ENCODE data around the gene NUCB1. TPM values are rescaled to one million over a fixed set of nuclear protein-coding genes. Genes with fewer than 3 reads are reported as not detected.

The NUCB1 gene
- 100 to 1,000 TPM in 1 of 3 donors, 10 to 100 TPM in 2; 76.7 to 219 (median 89.7) TPM for polyA plus RNA-seq

GRCh38 chr19:48899781-48900476, at the start of gene NUCB1:
NUCB1 (plus strand) TSS chr19:48900312; CDS start chr19:48900797, 485 bp downstream.
- Mint-ChIP-seq H3K27me3 (ENCODE audit: low read depth in 3 of 3) (peaks cover 2 to 11% (median 4%) of the 10 kb centered on the region in 3 donors), H3K36me3 (peaks cover 3 to 10% (median 4%) of the 10 kb centered on the region in 3 donors), H3K27ac (peak within 1 kb of the TSS; percentile 87 to 99 (median 96)), H3K4me1 (peaks cover 27 to 34% of the 10 kb centered on the region in 2 donors), H3K4me3 (peak within 1 kb of the TSS; percentile 90 to 98 (median 91)), H3K9me3 (no peaks in the 10 kb centered on the region)
- DNase-seq, result peak; percentile 95 to 97 (median 96)

GRCh38 chr19:48852292-48852691, 47.8 kb upstream of the NUCB1 start:
- H3K9me3 Mint-ChIP-seq, result no peaks in the 10 kb centered on the region
- no peak for DNase-seq
- H3K27ac Mint-ChIP-seq, result no peak overlapping the region
- no peak overlapping the region for H3K4me3 Mint-ChIP-seq
- no peaks in the 10 kb centered on the region for H3K4me1 Mint-ChIP-seq
- no peaks in the 10 kb centered on the region for H3K27me3 Mint-ChIP-seq (ENCODE audit: low read depth in 3 of 3)
- no peaks in the 10 kb centered on the region for H3K36me3 Mint-ChIP-seq

GRCh38 chr19:48853483-48853882, 46.6 kb upstream of the NUCB1 start:
- Mint-ChIP-seq H3K27me3 (ENCODE audit: low read depth in 3 of 3) (no peaks in the 10 kb centered on the region), H3K4me1 (peaks cover 0 to 1% of the 10 kb centered on the region in 2 donors), H3K9me3 (no peaks in the 10 kb centered on the region), H3K4me3 (no peak overlapping the region), H3K27ac (no peak overlapping the region), H3K36me3 (no peaks in the 10 kb centered on the region)
- no peak for DNase-seq

DNA sequence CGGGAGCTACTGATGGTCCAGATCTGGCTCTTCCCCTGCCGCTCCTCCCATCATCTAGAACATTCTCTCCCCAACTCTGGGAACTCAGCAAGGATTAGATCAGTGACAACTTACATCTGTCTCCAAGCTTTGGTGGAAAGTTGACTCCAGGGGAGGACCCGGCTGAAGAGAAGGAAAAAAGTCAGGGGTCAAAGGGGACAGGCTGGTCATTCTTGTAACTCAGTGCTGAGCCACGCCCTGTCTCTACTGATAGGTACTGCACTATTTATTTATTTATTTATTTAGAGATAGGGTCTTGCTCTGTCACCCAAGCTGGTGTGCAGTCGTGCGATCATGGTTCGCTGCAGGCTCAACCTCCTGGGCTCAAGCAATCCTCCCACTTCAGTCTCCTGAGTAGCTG, 46.0 kb upstream of the NUCB1 start:
- no peak overlapping the region for H3K4me3 Mint-ChIP-seq
- no peak for DNase-seq
- no peaks in the 10 kb centered on the region for H3K27me3 Mint-ChIP-seq (ENCODE audit: low read depth in 3 of 3)
- no peaks in the 10 kb centered on the region for H3K9me3 Mint-ChIP-seq
- H3K4me1 Mint-ChIP-seq, result peaks cover 3 to 6% of the 10 kb centered on the region in 2 donors
- no peaks in the 10 kb centered on the region for H3K36me3 Mint-ChIP-seq
- no peak overlapping the region for H3K27ac Mint-ChIP-seq

- Mint-ChIP-seq H3K27me3 (ENCODE audit: low read depth in 3 of 3) (peaks cover 0 to 2% (median 0%) of the 10 kb centered on the region in 3 donors), H3K27ac (no peak overlapping the region), H3K9me3 (no peaks in the 10 kb centered on the region), H3K36me3 (no peaks in the 10 kb centered on the region), H3K4me3 (no peak overlapping the region), H3K4me1 (peaks cover 6 to 9% of the 10 kb centered on the region in 2 donors)
- no peak for DNase-seq
Measured at GRCh38 chr19:48856921-48857320, 43.2 kb upstream of the NUCB1 start.

DNA sequence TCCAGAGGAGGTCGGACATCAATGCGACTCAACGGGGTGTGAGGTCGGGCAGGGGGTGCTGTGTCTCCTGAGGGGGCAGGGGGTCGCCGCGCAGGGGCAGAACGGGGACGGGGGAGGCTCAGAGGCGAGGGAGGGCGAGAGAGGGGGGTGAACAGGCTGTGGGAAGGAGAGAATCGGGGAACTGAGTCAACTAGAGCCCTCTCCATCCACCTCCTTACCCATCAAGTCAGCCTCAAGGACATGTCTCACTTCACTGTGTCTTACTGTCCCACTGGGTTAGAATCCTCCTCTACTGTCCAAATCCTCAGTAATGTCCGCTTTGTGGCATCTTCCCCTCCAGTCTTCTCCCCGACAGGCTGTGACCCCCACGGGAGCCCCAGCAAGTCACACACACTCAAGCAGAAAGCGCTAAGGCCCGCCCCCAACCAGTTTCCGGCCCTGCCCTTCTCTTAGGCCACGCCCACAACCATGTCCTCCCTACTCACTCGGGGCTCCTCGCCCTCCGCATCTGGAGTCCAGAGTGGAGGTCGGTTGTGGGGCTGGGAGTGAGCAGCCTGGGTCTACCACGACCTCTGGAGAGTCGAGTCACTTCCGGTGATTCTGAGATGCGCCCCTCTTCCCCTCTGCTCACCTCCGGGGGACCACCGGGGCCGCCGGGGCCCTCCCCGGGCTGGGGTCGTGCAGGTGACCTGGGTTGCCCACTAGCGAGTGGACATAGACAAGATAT, 41.0 kb upstream of the NUCB1 start:
- DNase-seq, result peak; percentile 67 to 75 (median 69)
- H3K4me1 Mint-ChIP-seq, result peaks cover 6 to 9% of the 10 kb centered on the region in 2 donors
- peak overlapping the region; percentile 91 to 100 (median 96) for H3K4me3 Mint-ChIP-seq
- no peaks in the 10 kb centered on the region for H3K36me3 Mint-ChIP-seq
- H3K27ac Mint-ChIP-seq, result peak overlapping the region in 5 of 6 donors; percentile 82 to 94 (median 85)
- no peaks in the 10 kb centered on the region for H3K9me3 Mint-ChIP-seq
- peaks cover 0 to 2% (median 2%) of the 10 kb centered on the region in 3 donors for H3K27me3 Mint-ChIP-seq (ENCODE audit: low read depth in 3 of 3)

GRCh38 chr19:48859711-48860572, 40.2 kb upstream of the NUCB1 start:
- no peaks in the 10 kb centered on the region for H3K36me3 Mint-ChIP-seq
- H3K4me3 Mint-ChIP-seq, result peak overlapping the region; percentile 6 to 100 (median 91)
- H3K4me1 Mint-ChIP-seq, result peaks cover 6 to 9% of the 10 kb centered on the region in 2 donors
- H3K27ac Mint-ChIP-seq, result no peak overlapping the region
- DNase-seq, result peak in 2 of 3 donors; percentile 20 to 38
- H3K27me3 Mint-ChIP-seq (ENCODE audit: low read depth in 3 of 3), result peaks cover 0 to 2% (median 2%) of the 10 kb centered on the region in 3 donors
- H3K9me3 Mint-ChIP-seq, result no peaks in the 10 kb centered on the region

GRCh38 chr19:48861313-48861712, 38.8 kb upstream of the NUCB1 start:
- Mint-ChIP-seq H3K4me3 (no peak overlapping the region), H3K27me3 (ENCODE audit: low read depth in 3 of 3) (peaks cover 0 to 2% (median 2%) of the 10 kb centered on the region in 3 donors), H3K4me1 (peaks cover 6 to 9% of the 10 kb centered on the region in 2 donors), H3K9me3 (no peaks in the 10 kb centered on the region), H3K36me3 (no peaks in the 10 kb centered on the region), H3K27ac (no peak overlapping the region)
- no peak for DNase-seq

DNA sequence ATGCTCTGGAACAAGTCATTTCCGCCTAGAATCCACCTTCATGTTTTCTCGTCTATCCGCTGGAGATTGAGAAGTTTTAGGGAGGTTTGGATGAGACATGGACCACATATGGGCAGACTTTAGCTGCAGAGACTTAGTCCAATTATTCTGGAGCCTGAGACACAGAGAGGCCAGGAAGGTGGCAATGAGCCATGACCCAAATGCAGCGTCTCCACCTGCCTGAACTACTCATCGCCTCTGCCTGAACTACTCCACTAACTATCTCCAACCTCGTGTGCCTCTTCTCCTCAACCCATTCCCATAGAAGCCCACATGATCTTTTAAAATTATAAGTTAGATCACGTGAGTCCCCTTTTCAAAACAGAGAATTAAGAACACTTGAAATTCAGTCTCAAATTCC, 37.3 kb upstream of the NUCB1 start:
- Mint-ChIP-seq H3K4me1 (peaks cover 6 to 9% of the 10 kb centered on the region in 2 donors), H3K27ac (no peak overlapping the region), H3K27me3 (ENCODE audit: low read depth in 3 of 3) (peaks cover 0 to 6% (median 2%) of the 10 kb centered on the region in 3 donors), H3K9me3 (no peaks in the 10 kb centered on the region), H3K36me3 (no peaks in the 10 kb centered on the region), H3K4me3 (no peak overlapping the region)
- DNase-seq, result no peak

DNA sequence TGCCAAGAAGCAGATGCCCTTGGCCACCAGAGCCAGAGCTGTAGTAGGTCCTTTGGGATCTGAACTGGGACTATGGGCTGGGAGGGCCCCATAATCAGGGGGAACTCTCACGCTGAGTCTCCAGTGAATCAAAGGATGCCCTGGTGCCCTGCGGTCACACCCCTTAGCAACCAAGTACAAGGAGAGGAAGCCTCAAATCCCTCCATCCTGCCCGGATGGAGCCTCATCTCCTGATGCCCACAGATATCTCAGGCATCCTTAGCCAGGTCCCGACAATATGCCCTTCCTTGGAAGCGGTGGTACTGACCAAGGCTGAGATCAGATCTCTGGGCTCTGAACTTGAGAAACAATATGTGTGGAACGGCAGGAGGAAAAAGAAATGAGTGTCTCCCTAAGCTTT, 33.4 kb upstream of the NUCB1 start:
- H3K27ac Mint-ChIP-seq, result no peak overlapping the region
- H3K27me3 Mint-ChIP-seq (ENCODE audit: low read depth in 3 of 3), result peaks cover 2 to 10% (median 7%) of the 10 kb centered on the region in 3 donors
- no peaks in the 10 kb centered on the region for H3K4me1 Mint-ChIP-seq

DNA sequence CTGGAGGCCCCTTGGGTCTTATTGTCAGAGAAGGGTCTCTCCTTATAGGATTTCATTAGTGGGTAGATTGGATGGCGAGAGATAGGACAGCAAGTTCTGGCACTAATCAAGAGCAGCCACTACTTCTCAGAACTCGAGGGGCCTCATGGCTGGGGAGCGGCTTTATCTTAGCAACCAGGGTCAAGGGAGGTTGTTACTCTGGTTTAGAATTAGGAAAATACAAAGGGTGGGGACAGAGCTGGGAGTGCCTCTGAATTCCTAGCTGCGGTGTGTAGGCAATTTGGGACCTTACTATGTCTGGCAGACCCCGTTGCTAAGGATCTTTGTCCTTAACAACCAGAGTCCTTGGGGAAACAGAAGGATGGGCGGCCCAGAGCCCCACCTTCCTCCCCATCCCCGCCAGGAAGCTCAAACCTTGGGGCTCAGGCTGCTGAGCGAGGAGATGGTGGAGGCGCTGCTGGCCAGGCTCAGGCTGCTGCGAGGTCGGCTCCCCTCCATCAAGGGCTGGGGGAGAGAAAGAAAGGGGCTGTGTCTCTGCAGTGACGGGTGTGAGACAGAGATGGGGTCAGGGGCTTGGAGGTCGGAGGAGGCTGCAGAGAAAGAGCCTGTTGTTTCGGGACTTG, 32.9 kb upstream of the NUCB1 start:
- Mint-ChIP-seq H3K27ac (no peak overlapping the region), H3K4me3 (no peak overlapping the region), H3K4me1 (peaks cover 2 to 5% of the 10 kb centered on the region in 2 donors), H3K27me3 (ENCODE audit: low read depth in 3 of 3) (peaks cover 5 to 12% (median 10%) of the 10 kb centered on the region in 3 donors), H3K9me3 (no peaks in the 10 kb centered on the region), H3K36me3 (peaks cover 0 to 4% (median 0%) of the 10 kb centered on the region in 3 donors)
- no peak for DNase-seq

More for the DNA sequence above, 33.4 kb upstream of the NUCB1 start:
- DNase-seq, result no peak
- H3K4me3 Mint-ChIP-seq, result no peak overlapping the region
- H3K9me3 Mint-ChIP-seq, result no peaks in the 10 kb centered on the region
- peaks cover 0 to 4% (median 0%) of the 10 kb centered on the region in 3 donors for H3K36me3 Mint-ChIP-seq

DNA sequence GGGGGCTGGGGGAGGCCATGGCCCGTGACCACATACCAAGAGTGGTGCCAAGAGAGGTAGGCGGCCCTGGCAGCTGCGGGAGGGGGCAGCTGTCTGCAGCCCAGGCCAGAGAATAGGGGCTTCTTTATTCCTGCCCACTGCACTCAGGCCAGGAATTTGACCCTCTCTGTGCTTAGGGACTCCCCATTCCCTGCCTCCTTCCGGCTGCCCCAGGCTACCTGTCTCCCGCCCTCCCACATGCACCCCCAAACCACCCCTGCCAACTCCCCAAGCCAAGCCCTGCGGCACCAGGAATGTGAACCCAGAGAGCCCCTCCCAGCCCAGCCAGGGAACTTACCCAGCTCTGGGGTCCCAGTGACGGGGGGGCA, 32.4 kb upstream of the NUCB1 start:
- peak overlapping the region in 1 of 6 donors; percentile 69 for H3K27ac Mint-ChIP-seq
- H3K9me3 Mint-ChIP-seq, result no peaks in the 10 kb centered on the region
- peaks cover 0 to 4% (median 0%) of the 10 kb centered on the region in 3 donors for H3K36me3 Mint-ChIP-seq

More for the DNA sequence above, 32.4 kb upstream of the NUCB1 start:
- Mint-ChIP-seq H3K27me3 (ENCODE audit: low read depth in 3 of 3) (peaks cover 9 to 17% (median 15%) of the 10 kb centered on the region in 3 donors), H3K4me3 (no peak overlapping the region), H3K4me1 (peaks cover 5 to 10% of the 10 kb centered on the region in 2 donors)
- no peak for DNase-seq
